ENCODE data around the gene TMEM143.
"Not testable (repeated sequence)": the region's sequence is repeated elsewhere in the genome, so short reads cannot be mapped to it uniquely, and the experiment has no call there.

The TMEM143 gene

DNA sequence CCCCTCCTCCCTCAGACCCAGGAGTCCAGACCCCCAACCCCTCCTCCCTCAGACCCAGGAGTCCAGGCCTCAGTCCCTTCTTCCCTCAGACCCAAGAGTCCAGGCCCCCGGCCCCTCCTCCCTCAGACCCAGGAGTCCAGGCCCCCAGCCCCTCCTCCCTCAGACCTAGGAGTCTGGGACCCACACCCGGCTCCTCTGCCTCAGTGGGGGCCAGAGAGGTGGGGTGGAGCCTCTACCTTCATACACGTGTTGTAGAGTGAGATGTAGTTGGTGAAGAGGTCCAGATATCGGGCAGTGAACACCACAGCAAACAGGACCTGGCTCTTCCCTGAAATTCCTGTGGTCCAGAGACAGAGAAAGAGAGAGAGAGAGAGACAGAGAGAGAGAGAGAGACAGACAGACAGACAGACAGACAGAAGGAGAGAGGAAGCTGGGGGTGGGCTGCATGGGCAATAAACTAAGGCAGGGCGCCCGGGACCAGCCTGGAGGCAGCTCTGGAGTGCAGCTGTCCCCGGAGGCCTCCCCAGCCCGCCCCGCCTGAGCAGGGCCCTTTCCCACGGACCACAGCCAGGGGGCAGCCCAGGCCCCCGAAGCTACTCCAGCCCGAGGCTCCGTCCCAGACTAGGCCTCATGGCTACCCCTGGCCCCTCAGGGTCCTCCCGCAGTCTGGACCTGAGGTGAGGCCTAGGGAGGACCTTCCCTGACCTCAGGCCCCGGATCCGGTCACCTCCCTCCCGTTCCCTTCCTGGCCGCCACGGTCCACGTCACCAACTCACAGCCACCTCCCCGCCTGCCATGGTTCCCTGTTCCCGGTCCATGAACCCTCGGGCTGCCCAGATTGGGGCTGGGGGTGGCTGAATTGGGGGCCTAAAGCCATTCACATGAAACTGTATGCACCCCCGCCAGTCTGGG, 26.7 kb upstream of the TMEM143 start:
- DNase-seq = peak; percentile 63 to 68

DNA sequence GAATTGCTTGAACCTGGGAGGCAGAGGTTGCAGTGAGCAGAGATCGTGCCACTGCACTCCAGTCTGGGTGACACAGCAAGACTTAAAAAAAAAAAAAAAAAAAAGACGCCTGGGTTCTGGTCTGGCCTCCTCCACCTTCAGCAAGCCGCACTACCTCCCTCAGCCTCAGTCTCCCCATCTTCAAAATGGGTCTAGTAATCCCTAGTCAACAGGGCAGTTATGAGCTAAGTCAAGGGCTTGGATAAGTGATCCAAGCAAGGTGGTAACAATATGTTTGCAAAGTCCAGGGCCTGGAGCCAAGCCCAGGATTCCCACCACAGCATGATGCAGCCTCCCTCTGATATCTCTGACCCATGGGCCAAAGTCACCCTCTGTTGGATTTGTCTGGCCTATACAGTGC, 23.2 kb upstream of the TMEM143 start:
- no peak for DNase-seq

DNA sequence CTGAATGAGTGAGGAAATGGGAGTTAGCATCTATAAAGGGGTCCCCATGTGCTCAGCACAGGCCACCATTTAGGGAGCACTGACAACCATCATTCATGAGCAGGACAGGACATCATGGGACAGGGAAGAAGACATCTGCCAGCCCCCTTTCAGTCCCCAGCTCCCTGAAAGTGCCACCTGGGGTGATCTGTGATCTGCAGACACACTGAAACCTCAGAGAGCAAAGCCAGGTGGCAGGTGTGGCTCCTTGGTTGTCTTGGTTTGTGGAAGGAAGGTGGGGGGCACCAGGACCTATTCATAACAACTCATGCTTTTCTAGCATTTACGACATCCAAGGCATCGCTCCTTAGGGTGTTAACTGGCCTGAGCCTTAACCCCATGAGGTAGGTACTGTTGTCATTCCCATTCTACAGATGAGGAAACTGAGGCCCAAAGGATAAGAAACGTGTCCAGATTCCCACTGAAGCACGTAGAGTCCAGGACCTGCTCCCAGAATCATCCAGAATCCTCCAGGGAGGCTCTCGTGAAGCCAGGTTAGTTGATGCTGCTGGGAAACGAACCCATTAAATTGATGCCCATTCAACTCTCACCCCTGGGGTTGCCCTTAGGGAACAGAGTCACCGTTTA, 21.8 kb upstream of the TMEM143 start:
- no peak for DNase-seq

DNA sequence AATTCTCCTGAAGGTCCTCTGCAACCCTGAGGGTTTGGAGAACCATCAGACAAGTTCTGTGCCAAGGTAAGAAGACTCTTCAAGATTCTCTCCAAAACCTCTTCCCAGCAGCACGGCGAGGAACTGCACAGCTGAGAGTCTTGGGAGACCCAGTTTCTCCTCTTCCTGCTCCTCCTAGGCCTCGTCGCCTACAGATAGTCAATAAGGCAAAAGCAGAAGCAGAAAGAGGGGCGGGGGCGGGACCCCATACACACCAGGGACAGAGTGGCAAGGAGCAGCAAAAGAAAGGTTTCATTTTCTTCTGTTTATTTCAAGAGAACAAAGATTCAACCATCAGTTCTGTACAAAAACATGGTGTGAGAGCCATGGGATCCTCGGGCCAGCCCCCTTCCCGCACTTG, 18.5 kb upstream of the TMEM143 start:
- DNase-seq = no peak

DNA sequence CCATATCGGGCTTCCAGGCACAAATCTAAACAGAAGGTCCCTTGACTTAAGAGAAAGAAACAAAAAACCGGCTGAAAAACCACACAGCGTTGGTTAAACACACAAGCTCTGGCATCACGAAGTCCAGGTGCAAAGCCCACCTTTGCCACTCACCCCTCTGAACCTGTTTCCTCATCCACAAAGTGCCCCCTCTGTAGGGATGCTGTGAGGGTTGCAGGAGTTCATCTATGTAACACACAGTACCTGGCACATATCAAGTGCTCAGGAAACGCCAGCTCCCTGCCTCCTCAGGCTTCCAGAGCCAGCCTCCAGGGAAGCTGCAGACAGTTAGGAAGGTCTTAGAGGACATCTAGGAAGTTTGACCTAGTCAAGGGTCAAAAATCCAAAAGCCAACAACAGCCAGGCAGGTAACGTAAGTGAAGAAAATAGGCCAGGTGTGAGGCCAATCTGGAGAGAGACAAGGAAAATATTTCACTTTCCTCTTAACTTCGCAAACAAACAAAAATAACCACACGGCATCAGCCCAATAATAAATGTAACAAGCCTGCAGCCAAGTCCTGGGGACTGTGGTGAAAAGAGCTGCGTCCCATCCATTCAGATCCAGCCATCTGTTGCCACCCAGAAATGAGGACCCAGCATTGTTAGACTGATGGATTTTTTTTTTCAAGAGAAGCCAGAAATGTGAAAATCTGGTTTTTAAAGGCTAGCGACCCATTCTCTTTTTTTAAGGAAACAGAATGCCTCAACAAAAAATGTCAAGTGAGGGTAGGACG, 17.6 kb upstream of the TMEM143 start:
- DNase-seq = no peak

DNA sequence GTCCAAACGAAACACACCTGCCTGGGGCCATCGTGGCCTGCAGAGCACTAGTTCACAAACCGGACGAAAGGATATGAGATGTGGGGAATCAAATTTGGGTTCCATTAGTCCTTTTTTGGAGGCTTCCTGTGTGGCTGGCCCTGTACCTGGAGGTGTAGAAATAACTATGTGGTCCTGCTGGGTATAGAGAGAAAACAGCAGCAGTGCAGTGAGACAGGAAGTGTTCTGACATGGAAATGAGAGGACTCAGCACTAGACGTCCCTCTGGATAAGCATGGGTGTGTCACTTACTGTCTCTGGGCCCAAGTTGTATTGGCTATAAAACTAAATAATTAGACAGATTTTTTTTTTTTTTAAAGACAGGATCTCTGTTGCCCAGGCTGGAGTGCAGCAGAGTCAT, 15.3 kb upstream of the TMEM143 start:
- no peak for DNase-seq

DNA sequence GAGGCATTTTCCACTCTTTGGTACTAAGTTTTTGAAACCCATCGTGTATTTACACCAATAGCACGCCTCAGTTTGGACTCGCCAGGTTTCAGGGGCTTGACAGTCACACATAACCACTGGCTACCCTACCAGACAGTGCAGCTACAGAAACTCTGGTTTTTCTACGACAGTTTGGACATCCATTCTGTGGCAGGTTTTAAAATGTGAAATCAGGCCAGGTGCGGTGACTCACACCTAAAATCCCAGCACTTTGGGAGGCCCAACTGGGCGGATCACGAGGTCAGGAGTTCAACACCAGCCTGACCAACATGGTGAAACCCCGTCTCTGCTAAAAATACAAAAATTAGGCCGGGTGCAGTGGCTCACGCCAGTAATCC, 14.4 kb upstream of the TMEM143 start:
- no peak for DNase-seq

DNA sequence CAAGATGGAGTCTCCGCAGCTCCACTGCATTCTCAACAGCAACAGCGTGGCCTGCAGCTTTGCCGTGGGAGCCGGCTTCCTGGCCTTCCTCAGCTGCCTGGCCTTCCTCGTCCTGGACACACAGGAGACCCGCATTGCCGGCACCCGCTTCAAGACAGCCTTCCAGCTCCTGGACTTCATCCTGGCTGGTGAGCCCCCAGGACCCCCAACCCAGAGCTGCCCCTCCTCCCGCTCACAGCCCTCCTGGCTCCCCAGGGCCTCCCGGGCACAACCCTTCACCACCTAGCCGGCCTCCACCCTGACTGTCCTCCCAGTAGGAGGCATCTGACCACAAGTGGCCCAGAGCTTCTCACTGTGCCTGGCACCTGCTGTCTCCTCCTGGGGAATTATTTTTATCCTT, 9.8 kb upstream of the TMEM143 start:
- no peak for DNase-seq

DNA sequence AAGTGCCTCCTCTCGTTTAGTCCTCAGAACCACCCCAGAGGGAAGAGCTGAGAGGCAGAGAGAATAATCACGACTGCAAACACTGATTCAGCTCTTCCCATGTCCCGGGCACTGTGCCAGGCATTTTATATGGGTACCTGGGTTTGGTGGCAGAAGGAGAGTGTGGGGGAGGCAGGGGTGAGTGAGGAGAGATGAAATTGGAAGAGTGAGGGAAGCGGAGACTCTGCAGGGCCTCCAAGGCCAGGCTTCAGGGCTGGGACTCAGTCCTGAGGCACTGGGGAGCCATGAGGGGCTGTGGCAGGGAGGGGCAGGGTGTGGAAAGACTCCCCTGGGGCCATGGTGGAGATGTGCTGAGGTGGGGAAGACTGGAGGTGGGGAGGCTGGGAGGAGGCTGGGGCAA, 9.2 kb upstream of the TMEM143 start:
- DNase-seq = no peak

DNA sequence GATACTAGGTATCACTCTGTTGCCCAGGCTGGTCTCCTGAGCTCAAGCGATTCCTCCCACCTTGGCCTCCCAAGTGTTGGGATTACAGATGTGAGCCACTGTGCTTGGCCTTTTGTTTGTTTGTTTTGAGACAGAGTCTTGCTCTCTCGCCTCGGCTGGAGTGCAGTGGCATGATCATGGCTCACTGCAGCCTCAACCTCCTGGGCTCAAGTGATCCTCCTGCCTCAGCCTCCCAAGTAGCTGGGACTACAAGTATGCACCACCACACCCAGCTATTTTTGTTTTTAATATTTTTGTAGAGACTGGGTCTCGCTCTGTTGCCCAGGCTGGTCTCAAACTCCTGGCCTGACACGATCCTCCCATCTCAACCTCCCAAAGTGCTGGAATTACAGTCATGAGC, 8.0 kb upstream of the TMEM143 start:
- DNase-seq = not testable (repeated sequence)

DNA sequence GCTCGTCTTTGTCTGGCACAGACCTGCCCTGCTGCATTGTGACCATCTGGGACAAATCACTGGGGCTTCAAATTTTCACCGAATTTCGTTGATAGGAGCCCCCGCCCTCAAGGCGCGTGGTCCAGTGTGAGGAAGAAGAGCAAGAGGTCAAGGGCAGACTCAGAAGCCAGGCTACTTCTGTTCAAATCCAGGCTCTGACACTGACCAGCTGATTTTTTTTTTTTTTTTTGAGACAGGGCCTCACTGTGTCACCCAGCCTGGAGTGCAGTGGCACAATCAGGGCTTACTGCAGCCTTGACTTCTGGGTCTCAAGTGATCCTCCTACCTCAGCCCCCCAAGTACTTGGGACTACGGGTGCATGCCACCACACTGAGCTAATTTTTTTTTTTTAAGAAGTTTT, 7.6 kb upstream of the TMEM143 start:
- DNase-seq = no peak

DNA sequence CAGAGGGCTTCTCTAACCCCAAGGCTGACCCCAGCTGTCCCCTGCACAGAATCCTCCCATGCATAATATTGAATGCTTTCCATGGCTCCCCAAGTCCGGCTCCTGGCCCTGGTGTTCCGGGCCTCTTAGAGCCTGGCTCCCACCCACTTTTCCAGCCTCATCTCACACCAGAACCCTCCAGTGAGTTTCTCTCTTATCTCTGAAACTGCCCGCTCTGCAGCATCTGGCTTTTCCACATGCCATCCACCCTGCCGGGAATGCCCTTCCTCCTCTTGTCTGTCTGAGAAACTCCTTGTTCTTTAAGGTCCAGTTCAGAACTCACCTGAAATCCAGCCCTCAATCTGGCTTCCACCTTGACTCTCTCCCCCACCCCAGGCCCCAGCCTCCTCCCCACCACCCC, 7.2 kb upstream of the TMEM143 start:
- DNase-seq = no peak

DNA sequence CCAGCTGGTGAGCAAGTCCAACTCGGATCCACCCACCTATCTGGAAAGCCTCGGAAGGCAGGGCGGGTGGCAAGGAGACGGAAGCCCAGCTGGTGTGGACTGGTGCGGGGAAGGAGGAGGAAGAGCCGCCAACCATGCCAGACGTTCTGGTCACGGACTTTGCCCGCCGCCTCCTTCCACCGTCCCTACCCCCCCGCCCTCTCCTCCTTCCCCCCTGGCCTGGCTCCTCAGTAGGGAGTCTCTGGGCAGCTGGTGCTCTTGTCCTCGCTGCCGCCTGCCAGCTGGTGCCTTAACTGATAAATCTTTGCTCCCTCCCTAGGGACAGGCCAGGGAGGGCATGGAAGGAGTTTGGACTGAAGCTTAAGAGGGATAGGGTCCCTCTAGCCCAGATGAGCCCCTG, 5.2 kb upstream of the TMEM143 start:
- DNase-seq = no peak

DNA sequence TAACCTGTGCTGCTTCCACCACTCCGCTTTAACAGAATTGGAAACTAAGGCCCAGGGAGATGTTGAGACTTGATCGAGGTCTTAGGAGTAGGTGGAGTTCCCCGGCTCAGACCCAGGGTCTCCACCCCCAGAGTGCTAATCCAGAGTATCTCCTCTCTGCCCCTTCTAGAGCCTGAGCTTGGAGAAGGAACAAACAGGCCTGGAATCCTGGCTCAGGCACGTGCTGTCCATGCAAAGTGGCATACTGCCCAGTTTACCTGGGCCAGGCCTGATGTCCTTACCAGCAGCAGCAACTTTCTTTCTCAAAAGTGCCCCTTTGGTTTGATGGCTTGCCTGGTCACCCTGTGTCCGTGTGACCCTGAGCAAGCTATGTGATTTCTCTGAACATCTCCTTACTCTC, 4.1 kb upstream of the TMEM143 start:
- DNase-seq = no peak

DNA sequence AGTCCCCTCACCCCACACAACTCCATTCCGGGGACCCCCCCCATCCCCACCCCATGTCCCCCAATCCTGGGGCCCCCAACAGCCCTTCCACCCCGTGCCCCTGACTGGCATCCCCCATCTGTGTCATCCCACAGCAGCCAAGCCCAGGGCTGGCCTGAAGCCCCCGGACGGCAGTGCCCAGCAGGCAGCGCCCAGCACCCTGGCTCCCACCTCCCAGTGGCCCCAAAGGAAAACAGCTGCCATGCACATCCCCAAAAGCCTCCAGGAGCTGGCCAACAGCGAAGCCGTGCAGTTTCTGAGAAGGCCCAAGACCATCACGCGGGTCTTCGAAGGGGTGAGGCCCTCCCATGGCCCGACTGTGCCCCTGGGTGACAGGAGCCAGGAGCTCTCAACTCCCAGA, 1.9 kb upstream of the TMEM143 start:
- DNase-seq = no peak

DNA sequence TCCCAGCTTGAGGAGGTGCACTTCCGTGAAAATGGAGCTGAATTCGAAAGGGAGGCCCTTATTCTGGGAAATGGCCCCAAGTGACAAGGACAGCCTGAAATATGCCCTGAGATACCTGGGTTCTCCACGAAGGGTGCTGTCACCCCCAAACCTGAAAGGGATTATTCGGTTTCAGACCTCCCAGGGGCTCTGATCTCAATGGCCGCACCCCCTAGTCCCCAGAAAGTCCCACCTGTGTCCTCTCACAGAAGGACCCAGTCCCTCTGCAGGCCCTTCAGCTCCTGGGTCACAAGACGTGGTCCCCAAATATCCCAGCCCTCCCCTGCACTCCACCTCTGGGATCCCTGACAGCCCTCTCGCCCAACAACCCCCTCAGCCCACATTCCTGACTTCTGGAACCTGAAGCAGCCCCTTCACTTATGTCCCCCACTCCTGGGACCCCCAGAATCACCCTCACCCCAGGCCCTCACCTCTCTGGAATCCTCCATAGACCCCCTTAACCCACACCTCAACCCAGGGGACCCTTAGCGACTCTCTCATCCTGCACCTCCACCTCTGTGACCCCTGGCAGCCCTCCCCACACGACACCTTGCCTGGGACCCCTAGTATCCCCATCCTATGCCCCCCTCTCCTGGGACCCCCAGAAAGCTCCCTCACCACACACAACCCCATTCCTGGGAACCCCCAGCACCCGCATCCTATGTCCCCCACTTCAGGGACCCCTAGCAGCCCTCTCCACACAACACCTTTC, 1.0 kb upstream of the TMEM143 start:
- DNase-seq = no peak

DNA sequence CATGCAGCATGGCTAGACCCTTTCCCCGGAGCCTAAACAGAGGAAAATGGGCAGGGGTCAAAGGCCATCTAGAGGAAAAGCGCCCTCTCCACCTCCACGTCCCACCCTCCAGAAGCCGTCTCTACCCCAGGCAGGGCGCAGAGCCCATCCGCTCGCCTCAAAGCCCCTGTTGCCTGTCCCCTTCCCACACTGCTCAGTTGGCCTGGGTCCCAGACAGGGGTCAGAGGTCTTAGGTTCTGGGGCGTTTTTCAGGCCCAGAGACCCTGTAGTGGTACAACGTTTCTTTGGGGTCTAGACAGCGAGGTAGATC, 285 bp downstream of the TMEM143 start:
- DNase-seq = no peak

DNA sequence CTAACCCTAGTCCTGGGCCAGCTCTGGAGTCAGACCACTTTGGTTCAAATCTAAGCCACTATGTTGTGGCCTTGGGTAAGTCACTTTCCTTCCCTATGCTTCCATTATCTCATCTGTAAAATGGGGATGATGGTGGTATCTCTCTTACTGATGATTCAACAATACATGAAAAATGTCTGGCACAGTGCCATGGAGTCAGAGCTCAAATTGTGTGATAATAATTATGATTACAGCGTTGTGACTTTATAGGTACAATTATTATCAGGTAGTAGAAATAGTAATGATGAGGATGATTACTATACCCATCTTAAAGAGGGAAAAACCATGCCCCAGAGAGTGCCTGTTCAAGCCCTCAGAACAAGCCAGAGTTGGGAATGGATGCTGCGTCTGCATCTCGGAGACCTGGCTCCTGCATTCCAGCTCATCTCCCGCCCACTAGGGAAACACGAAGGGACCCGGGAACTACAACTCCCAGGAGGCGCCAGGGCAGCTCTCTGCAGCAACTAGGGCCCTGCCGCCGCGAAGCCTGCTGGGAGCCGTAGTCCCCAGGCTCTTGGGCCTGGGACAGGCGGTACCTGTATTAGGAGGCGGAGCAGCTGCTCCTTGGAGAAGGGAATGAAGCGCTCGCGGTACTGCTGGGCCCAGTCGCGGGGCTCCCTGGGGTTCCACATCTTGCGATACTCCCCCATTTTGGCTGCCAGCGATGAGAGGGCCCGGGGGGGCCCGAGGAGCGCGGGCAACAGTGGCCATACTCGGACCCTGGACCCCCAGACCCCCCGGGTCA, 832 bp downstream of the TMEM143 start:
- peak; percentile 87 to 89 for DNase-seq

DNA sequence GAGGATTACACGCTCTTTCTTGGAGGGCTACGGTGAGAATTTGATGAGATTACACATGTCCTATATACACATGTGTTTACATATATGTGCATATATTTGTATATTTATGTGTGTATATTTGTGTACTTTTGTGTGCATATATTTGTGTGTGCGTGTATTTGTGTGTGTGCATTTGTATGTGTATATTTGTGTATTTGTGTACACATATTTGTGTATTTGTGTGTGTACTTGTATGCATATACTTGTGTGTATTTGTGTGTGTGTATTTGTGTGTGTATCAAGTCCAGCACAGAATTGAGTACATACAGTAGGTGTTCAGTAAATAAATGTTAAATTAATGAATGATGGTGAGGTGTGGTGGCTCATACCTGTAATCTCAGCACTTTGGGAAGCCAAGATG, 1.8 kb downstream of the TMEM143 start:
- DNase-seq = no peak

DNA sequence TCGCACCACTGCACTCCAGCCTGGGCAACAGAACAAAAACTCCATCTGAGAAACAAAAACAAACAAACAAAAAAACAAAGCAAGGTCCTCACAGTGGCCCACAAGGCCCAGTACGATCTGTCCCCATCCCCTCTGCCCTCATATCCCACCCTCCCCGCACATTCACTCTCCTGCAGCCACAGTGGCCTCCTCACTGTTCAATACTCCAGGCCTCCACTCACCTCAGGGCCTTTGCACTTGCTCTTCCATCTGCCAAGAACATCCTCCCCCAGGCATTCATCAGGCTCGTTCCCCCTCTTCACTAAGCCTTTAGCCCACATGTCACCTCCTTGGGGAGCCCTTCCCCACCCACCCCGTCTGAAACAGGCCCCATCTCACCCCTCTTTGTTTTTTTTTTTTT, 4.6 kb downstream of the TMEM143 start:
- DNase-seq = no peak

DNA sequence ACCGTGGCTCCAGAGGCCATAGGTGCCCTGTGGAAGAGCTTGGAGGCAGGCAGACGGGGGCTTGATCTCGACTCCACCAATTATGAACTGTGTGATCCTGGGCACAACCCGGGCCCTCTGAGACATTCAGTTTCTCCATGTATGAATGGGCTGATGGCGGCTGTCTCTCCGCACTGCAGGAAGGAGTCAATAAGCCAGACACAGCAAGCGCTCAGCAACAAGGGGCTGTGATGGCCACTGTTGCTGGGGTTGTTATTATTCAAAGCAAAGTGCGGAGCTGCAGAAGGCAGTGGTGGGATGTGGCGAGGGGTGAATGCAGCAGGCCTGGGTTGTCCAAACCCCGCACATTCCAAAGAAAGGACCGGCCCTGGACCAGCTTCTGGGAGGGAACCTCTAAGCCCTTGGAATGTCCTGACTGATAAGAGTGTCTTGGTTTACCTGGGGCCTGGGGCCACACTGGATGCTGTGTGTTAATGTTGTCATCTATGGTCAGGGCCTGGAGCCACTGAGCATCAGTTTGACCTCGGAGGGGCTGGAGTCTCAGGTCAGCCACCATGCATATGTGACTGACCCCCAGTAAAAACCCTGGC, 8.3 kb downstream of the TMEM143 start:
- DNase-seq = no peak

DNA sequence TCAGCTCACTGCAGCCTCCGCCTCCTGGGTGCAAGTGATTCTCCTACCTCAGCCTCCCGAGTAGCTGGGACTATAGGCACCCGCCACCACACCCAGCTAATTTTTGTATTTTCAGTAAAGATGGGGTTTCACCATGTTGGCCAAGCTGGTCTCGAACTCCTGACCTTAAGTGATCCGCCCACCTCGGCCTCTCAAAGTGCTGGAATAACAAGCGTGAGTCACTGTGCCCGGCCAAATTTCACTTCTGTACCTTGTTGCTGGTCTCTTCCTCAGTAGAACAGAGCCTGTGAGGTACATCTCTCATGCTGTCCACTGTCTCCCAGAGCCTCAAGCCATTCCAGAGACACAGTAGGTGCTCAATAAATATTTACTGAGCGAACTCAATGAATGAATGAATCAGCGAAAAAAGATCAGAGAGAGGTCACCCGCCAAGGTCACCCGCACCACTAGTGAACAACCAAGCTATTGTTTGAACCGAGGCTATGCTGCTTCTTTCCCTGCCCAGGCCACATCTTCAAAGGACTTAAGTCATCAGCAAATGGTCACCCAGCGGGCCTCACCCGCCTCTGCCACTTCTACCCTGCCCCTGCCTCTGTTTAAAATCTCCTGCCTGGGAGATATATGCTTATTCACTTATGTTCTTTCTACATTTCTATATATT, 9.3 kb downstream of the TMEM143 start:
- DNase-seq = no peak

Measured in activated CD4-positive, alpha-beta T cell treated with anti-CD3 and anti-CD28 coated beads for 4 hours (primary cell).